ENCODE measurements around the gene BRD4. TPM values are rescaled to one million over a fixed set of nuclear protein-coding genes. Genes with fewer than 3 reads are reported as not detected.

BRD4 gene
- total RNA-seq, 1 donor from 2014 or later: 104 TPM

DNA sequence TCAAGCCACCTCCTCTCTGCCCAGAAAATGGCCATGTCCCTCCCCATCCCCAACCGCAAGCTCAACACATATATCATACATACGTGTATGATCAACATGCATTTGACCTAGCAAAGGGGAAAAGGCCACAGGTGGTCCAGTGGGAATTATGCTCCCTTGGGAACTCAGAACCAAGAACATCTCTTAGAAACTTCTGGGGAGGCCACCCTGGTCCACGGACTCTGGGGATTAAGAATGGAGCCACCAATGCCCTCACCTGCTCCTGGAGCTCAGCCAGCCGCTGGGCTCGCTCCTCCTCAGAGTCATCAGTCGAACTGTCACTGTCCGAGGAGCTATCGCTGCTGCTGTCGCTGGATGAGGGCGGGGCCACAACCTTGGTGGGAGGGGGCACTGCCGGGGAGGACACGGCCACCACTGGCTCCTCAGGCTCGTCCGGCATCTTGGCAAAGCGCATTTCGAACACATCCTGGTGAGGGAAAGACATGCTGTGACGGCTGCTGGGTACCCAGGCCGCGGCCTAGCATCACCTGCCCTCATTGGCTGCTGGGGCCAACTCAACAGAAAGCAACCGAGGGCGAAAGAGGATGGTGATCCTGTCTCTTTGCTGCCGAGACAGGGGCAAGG lies 75.5 kb downstream of the BRD4 start:
- TF ChIP-seq, protein P1, sequence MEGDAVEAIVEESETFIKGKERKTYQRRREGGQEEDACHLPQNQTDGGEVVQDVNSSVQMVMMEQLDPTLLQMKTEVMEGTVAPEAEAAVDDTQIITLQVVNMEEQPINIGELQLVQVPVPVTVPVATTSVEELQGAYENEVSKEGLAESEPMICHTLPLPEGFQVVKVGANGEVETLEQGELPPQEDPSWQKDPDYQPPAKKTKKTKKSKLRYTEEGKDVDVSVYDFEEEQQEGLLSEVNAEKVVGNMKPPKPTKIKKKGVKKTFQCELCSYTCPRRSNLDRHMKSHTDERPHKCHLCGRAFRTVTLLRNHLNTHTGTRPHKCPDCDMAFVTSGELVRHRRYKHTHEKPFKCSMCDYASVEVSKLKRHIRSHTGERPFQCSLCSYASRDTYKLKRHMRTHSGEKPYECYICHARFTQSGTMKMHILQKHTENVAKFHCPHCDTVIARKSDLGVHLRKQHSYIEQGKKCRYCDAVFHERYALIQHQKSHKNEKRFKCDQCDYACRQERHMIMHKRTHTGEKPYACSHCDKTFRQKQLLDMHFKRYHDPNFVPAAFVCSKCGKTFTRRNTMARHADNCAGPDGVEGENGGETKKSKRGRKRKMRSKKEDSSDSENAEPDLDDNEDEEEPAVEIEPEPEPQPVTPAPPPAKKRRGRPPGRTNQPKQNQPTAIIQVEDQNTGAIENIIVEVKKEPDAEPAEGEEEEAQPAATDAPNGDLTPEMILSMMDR (IDR thresholded peaks at IDR 0.05): no peak
- Mint-ChIP-seq H3K4me1 (ENCODE audit: low read depth) (peaks cover 27% of the 10 kb centered on the region), H3K4me3 (ENCODE audit: unreplicated experiment) (no peak overlapping the region)

DNA sequence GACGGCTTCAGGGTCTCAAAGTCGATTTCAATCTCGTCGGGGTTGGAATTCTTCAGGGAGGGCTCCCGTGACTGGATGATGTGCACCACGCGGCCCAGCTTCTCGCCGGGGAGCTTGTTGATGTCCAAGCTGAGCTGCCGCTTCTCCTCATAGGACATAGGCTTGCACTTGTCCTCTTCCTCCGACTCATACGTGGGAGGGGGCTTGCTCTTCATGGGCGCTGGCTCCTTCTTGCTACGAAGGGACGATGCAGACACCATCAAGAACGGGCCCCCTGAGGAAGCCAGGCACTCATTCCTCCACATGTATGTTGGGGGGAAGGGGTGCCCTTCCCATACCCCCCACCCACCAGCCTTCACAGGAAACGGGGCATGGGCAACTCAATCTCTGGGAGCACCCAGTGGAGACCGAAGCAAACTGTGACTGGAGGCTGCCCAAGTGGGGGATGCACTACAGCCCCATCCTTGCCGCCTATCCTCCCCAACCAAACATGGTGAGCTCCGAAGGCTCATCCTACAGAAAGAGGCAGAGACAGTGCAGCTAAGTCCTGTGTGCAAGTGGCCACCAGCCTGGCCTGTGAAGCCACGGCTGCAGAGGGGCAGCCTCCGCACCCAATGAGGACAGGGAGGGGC lies 76.9 kb downstream of the BRD4 start:
- H3K27me3 Mint-ChIP-seq (ENCODE audit: low read depth): no peaks in the 10 kb centered on the region
- peaks cover 30% of the 10 kb centered on the region for H3K36me3 Mint-ChIP-seq (ENCODE audit: low read depth)
- TF ChIP-seq, protein P1 (IDR thresholded peaks at IDR 0.05): no peak
- peak; percentile 71 for DNase-seq (ENCODE audit: low spot score)
- H3K4me1 Mint-ChIP-seq (ENCODE audit: low read depth): peaks cover 37% of the 10 kb centered on the region
- H3K27ac Mint-ChIP-seq (ENCODE audit: unreplicated experiment): peak overlapping the region; percentile 36
- H3K9me3 Mint-ChIP-seq (ENCODE audit: low read depth): no peaks in the 10 kb centered on the region
- no peak overlapping the region for H3K4me3 Mint-ChIP-seq (ENCODE audit: unreplicated experiment)

More for the DNA sequence above, 75.5 kb downstream of the BRD4 start:
- DNase-seq (ENCODE audit: low spot score): no peak
- Mint-ChIP-seq H3K27me3 (ENCODE audit: low read depth) (no peaks in the 10 kb centered on the region), H3K36me3 (ENCODE audit: low read depth) (peaks cover 39% of the 10 kb centered on the region), H3K9me3 (ENCODE audit: low read depth) (no peaks in the 10 kb centered on the region), H3K27ac (ENCODE audit: unreplicated experiment) (no peak overlapping the region)

GRCh38 chr19:15254547-15254946 lies 77.8 kb downstream of the BRD4 start:
- Mint-ChIP-seq H3K4me1 (ENCODE audit: low read depth) (peaks cover 46% of the 10 kb centered on the region), H3K9me3 (ENCODE audit: low read depth) (no peaks in the 10 kb centered on the region), H3K27me3 (ENCODE audit: low read depth) (no peaks in the 10 kb centered on the region), H3K27ac (ENCODE audit: unreplicated experiment) (no peak overlapping the region), H3K36me3 (ENCODE audit: low read depth) (peaks cover 30% of the 10 kb centered on the region), H3K4me3 (ENCODE audit: unreplicated experiment) (no peak overlapping the region)
- TF ChIP-seq, protein P1 (IDR thresholded peaks at IDR 0.05): no peak
- DNase-seq (ENCODE audit: low spot score): peak; percentile 54

DNA sequence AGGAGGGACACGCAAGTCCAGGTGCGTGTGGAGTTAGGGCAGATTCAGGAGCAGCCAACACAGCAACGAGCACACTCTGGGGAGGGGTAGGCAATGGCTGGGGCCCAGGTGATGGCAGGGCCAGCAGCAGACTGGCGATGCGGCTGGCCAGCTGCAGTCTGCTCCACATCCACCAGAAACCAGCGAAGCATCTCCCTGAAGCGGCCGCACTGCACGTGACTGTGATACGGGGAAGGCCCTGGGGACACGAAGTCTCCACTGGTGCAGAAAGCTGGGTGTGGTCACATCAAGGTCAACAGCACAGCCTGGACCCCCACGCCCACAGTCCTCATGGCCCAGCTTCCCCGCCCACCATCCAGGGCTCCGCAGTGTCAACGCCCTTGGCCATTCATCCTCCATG lies 78.8 kb downstream of the BRD4 start:
- Mint-ChIP-seq H3K36me3 (ENCODE audit: low read depth) (peaks cover 27% of the 10 kb centered on the region), H3K9me3 (ENCODE audit: low read depth) (no peaks in the 10 kb centered on the region), H3K4me1 (ENCODE audit: low read depth) (peaks cover 56% of the 10 kb centered on the region), H3K27ac (ENCODE audit: unreplicated experiment) (peak overlapping the region; percentile 100), H3K27me3 (ENCODE audit: low read depth) (no peaks in the 10 kb centered on the region), H3K4me3 (ENCODE audit: unreplicated experiment) (no peak overlapping the region)
- DNase-seq (ENCODE audit: low spot score): no peak
- TF ChIP-seq, protein P1 (IDR thresholded peaks at IDR 0.05): no peak

DNA sequence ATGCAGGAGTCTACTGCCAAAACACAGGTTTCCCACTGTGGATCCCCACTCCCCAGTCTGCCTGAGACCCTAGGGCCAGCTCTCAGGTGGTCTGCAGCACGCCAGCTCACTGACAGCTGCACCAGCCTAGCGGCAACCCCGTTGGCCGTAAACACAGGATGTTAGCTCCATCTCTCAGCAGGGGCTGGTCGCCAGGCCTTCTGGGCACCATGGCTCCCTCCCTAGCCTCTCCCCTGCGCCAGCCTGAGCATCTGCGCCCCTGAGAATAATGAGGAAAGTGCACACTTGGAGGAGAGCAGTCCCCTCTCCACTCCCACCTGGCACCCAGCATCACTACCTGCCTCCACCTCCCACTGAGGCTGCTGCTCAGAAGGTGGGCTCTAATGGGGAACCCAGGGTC lies 79.3 kb downstream of the BRD4 start:
- no peak for DNase-seq (ENCODE audit: low spot score)
- Mint-ChIP-seq H3K4me3 (ENCODE audit: unreplicated experiment) (no peak overlapping the region), H3K4me1 (ENCODE audit: low read depth) (peaks cover 61% of the 10 kb centered on the region), H3K9me3 (ENCODE audit: low read depth) (no peaks in the 10 kb centered on the region), H3K27me3 (ENCODE audit: low read depth) (no peaks in the 10 kb centered on the region), H3K27ac (ENCODE audit: unreplicated experiment) (peak overlapping the region; percentile 100), H3K36me3 (ENCODE audit: low read depth) (peaks cover 26% of the 10 kb centered on the region)
- TF ChIP-seq, protein P1 (IDR thresholded peaks at IDR 0.05): no peak

Data from chondrocyte (in vitro differentiated cells).